Measurements from ENCODE around the gene PDE2A. TPM values are rescaled to one million over a fixed set of nuclear protein-coding genes. Genes with fewer than 3 reads are reported as not detected.

Gene PDE2A
- total RNA-seq, 1 donor from 2014 or later = not detected

GRCh38 chr11:72589802-72590761, 84.1 kb downstream of the PDE2A start:
- H3K27me3 Mint-ChIP-seq (ENCODE audit: unreplicated experiment) = peaks cover 90% of the 10 kb centered on the region
- peak overlapping the region; percentile 61 for H3K4me3 Mint-ChIP-seq (ENCODE audit: unreplicated experiment)
- no peak overlapping the region for H3K27ac Mint-ChIP-seq (ENCODE audit: unreplicated experiment)
- H3K36me3 Mint-ChIP-seq (ENCODE audit: unreplicated experiment) = no peaks in the 10 kb centered on the region
- no peaks in the 10 kb centered on the region for H3K9me3 Mint-ChIP-seq (ENCODE audit: unreplicated experiment)
- no peak for DNase-seq (ENCODE audit: extremely low spot score, unreplicated experiment)
- peaks cover 8% of the 10 kb centered on the region for H3K4me1 Mint-ChIP-seq (ENCODE audit: unreplicated experiment)
- peak; percentile 45 for TF ChIP-seq CTCF (IDR thresholded peaks at IDR 0.05)

DNA sequence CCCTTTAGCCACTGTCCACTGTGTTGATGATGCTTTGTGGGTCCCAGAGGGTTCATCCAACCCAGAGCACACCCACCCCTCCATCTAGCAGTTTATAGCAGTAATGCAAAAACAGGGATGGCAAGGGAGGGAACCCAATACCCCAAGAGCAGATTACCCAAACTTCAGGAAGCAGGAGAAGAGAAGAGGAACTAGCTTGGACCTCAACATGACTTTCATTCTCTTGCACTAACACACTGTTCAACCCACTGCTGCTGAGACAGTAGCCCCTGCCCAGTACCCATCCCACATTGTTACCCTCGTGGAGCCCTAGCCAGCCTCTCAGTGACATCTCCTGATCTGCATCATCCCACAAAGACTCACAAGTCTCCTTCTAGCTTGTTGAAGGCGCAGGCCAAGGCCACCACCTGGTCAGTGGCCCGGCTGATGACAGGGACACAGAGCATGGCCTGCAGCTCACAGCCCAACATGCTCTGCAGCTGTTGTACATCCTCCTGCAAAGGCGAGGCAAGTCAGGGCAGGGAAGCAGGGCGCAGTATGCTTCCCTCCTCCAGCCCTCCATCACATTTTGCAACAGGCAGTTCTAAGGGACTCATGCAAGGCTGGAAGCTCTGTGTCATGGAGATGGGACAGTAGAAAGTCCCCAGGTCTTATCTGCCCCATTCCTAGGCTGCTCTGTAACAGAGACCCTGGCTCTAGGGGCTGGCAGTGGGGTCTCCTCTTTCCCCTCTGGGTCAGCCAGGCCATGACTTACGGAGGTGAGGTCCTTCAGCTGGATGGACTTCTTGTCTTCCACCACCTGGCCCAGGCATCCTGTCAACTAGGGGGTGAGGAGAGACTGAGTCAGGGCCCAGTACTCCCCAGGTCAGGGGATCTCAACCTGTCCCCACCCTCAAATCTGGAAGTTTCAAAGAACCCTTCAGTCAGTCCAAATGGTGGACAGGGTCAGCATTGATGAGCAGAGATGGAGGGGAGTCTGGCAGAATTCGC, 85.5 kb downstream of the PDE2A start:
- no peak for DNase-seq (ENCODE audit: extremely low spot score, unreplicated experiment)
- H3K36me3 Mint-ChIP-seq (ENCODE audit: unreplicated experiment) = no peaks in the 10 kb centered on the region
- no peak overlapping the region for H3K4me3 Mint-ChIP-seq (ENCODE audit: unreplicated experiment)
- no peak for TF ChIP-seq CTCF (IDR thresholded peaks at IDR 0.05)
- peaks cover 10% of the 10 kb centered on the region for H3K4me1 Mint-ChIP-seq (ENCODE audit: unreplicated experiment)
- no peak overlapping the region for H3K27ac Mint-ChIP-seq (ENCODE audit: unreplicated experiment)
- no peaks in the 10 kb centered on the region for H3K9me3 Mint-ChIP-seq (ENCODE audit: unreplicated experiment)
- peaks cover 83% of the 10 kb centered on the region for H3K27me3 Mint-ChIP-seq (ENCODE audit: unreplicated experiment)

GRCh38 chr11:72587696-72588095, 86.5 kb downstream of the PDE2A start:
- Mint-ChIP-seq H3K36me3 (ENCODE audit: unreplicated experiment) (no peaks in the 10 kb centered on the region), H3K4me3 (ENCODE audit: unreplicated experiment) (no peak overlapping the region), H3K27me3 (ENCODE audit: unreplicated experiment) (peaks cover 81% of the 10 kb centered on the region), H3K9me3 (ENCODE audit: unreplicated experiment) (no peaks in the 10 kb centered on the region), H3K4me1 (ENCODE audit: unreplicated experiment) (peaks cover 10% of the 10 kb centered on the region), H3K27ac (ENCODE audit: unreplicated experiment) (no peak overlapping the region)
- TF ChIP-seq CTCF (IDR thresholded peaks at IDR 0.05) = no peak
- no peak for DNase-seq (ENCODE audit: extremely low spot score, unreplicated experiment)

DNA sequence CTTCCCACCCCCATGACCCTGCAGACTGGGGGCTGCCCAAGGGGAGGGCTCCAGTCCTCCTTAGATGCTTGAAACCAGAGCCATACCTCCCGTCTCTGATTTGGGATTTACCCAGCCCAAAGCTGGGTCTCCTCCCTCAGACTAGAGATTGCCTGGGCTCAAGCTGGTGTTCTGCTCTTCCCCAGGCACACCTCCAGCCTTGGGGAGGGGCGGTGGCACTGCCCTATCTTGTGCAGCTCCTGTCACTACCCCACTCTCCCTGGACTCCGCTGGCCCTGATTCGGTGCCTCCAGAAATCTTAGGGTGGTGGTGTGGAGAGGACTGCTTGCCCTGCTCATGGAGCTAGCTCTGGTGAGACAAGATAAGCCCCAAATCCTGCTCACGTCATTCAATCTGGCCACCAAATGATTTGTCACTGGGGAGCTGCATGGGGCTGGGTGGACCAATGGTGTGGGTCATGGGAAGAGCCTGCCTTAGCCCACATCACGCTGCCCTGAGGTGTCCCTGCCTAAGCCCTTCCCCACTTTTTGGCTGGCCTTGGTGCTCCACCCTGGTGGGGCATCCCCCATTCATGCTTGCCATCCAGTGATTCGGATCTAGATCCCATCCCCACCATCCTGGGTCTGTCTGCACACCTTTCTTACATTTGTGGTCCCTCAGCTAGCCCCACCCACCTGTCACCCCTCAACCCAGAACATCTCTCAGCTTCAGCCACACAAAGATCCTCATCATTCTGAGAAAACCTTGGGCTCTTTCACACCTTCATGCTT, 87.7 kb downstream of the PDE2A start:
- Mint-ChIP-seq H3K27me3 (ENCODE audit: unreplicated experiment) (peaks cover 77% of the 10 kb centered on the region), H3K27ac (ENCODE audit: unreplicated experiment) (no peak overlapping the region), H3K9me3 (ENCODE audit: unreplicated experiment) (no peaks in the 10 kb centered on the region), H3K4me1 (ENCODE audit: unreplicated experiment) (peaks cover 10% of the 10 kb centered on the region), H3K4me3 (ENCODE audit: unreplicated experiment) (no peak overlapping the region), H3K36me3 (ENCODE audit: unreplicated experiment) (no peaks in the 10 kb centered on the region)
- TF ChIP-seq CTCF (IDR thresholded peaks at IDR 0.05) = no peak
- DNase-seq (ENCODE audit: extremely low spot score, unreplicated experiment) = no peak
